HG03064 (cell line): Measurements from ENCODE around the gene KRT23.

Experiments used
- ATAC-seq: cut with Tn5 transposase; IDR thresholded peaks from one replicate; pipeline ENCODE4 v1.9.1; 2021; ENCODE audit warnings: low read depth; ENCODE audit not compliant: unreplicated experiment

The KRT23 gene

GRCh38 chr17:40912486-40913210 is 24.8 kb downstream of the KRT23 start:
- no peak for ATAC-seq

- no peak for ATAC-seq
Observed at GRCh38 chr17:40910441-40910841, 27.0 kb downstream of the KRT23 start.

GRCh38 chr17:40909755-40910154 is 27.7 kb downstream of the KRT23 start:
- no peak for ATAC-seq

- no peak for ATAC-seq
Observed at GRCh38 chr17:40909351-40909750, 28.1 kb downstream of the KRT23 start.

- ATAC-seq: no peak
Observed at GRCh38 chr17:40906613-40907012, 30.8 kb downstream of the KRT23 start.

GRCh38 chr17:40905370-40905769 is 32.1 kb downstream of the KRT23 start:
- no peak for ATAC-seq

- no peak for ATAC-seq
Observed at GRCh38 chr17:40903129-40903847, 34.2 kb downstream of the KRT23 start.

- no peak for ATAC-seq
Observed at GRCh38 chr17:40902498-40902897, 34.9 kb downstream of the KRT23 start.

GRCh38 chr17:40901981-40902474 is 35.4 kb downstream of the KRT23 start:
- no peak for ATAC-seq

- no peak for ATAC-seq
Observed at GRCh38 chr17:40900809-40901356, 36.6 kb downstream of the KRT23 start.

- no peak for ATAC-seq
Observed at GRCh38 chr17:40896916-40897455, 40.5 kb downstream of the KRT23 start.

- ATAC-seq: no peak
Observed at GRCh38 chr17:40895106-40895730, 42.2 kb downstream of the KRT23 start.

- ATAC-seq: no peak
Observed at GRCh38 chr17:40888196-40888720, 49.2 kb downstream of the KRT23 start.

GRCh38 chr17:40886090-40886489 is 51.4 kb downstream of the KRT23 start:
- no peak for ATAC-seq

GRCh38 chr17:40884708-40885512 is 52.5 kb downstream of the KRT23 start, which contains the start of gene KRT20:
KRT20 (minus strand) TSS chr17:40885242; CDS start chr17:40885185, 57 bp downstream.
- ATAC-seq: no peak

GRCh38 chr17:40883626-40884334 is 53.7 kb downstream of the KRT23 start:
- ATAC-seq: no peak

GRCh38 chr17:40883031-40883430 is 54.4 kb downstream of the KRT23 start:
- no peak for ATAC-seq

- ATAC-seq: no peak
Observed at GRCh38 chr17:40879026-40879425, 58.4 kb downstream of the KRT23 start.

GRCh38 chr17:40878044-40878443 is 59.4 kb downstream of the KRT23 start:
- no peak for ATAC-seq
